Measurements from ENCODE around the gene STAT5A. TPM values are rescaled to one million over a fixed set of nuclear protein-coding genes. Genes with fewer than 3 reads are reported as not detected.
"Not testable (repeated sequence)": the region's sequence is repeated elsewhere in the genome, so short reads cannot be mapped to it uniquely, and the experiment has no call there.

STAT5A gene
- total and polyA plus RNA-seq, 7 donors, result 8.1 to 31.5 (median 17.3) TPM

DNA sequence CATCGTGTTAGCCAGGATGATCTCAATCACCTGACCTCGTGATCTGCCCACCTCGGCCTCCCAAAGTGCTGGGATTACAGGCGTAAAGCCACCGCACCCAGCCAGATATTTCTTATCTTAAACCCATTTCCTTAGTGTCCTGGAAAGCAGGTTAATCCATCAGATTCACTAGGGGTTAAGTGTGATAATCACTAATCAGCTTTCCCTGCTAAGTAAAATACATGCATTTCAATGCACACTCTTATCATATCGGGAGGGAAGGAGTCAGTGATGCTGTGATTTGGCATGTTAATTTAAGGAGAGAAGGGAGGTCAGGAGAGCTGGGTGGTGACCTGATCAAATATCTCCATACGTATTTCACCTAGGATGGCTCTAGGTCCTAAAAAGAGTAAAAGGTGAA lies 70.8 kb downstream of the STAT5A start:
- TF ChIP-seq, protein P1, sequence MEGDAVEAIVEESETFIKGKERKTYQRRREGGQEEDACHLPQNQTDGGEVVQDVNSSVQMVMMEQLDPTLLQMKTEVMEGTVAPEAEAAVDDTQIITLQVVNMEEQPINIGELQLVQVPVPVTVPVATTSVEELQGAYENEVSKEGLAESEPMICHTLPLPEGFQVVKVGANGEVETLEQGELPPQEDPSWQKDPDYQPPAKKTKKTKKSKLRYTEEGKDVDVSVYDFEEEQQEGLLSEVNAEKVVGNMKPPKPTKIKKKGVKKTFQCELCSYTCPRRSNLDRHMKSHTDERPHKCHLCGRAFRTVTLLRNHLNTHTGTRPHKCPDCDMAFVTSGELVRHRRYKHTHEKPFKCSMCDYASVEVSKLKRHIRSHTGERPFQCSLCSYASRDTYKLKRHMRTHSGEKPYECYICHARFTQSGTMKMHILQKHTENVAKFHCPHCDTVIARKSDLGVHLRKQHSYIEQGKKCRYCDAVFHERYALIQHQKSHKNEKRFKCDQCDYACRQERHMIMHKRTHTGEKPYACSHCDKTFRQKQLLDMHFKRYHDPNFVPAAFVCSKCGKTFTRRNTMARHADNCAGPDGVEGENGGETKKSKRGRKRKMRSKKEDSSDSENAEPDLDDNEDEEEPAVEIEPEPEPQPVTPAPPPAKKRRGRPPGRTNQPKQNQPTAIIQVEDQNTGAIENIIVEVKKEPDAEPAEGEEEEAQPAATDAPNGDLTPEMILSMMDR (IDR thresholded peaks at IDR 0.05), result no peak
- Histone ChIP-seq H3K9me3 (no peaks in the 10 kb centered on the region), H3K4me3 (no peak overlapping the region), H3K4me1 (peaks cover 66% of the 10 kb centered on the region), H3K27me3 (ENCODE audit: insufficient read depth in 3 of 3, low read length in 2 of 3) (no peaks in the 10 kb centered on the region), H3K36me3 (ENCODE audit: insufficient read depth in 1 of 2, low read depth in 1 of 2) (no peaks in the 10 kb centered on the region), H3K27ac (no peak overlapping the region)
- 84 to 92% (median 92%) methylated on average over 7 of the region's 7 CpGs for WGBS, 3 donors
- DNase-seq, result no peak
- no peak for ATAC-seq
- intact Hi-C loops (cut with DNase I), result no loop called here

DNA sequence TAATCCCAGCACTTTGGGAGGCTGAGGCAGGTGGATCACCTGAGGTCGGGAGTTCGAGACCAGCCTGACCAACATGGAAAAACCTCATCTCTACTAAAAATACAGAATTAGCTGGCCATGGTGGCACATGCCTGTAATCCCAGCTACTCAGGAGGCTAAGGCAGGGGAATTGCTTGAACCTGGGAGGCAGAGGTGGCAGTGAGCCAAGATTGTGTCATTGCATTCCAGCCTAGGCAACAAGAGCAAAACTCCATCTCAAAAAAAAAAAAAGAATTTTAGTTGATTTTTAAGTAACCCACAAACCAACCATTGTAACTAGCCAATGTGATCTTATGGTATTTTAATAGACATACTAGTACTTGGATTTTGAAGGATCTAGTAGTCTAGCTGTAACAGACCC lies 72.1 kb downstream of the STAT5A start:
- ATAC-seq; H3K4me3 ChIP-seq; H3K36me3 ChIP-seq (ENCODE audit: insufficient read depth in 1 of 2, low read depth in 1 of 2); intact Hi-C loops (cut with DNase I); H3K27me3 ChIP-seq (ENCODE audit: insufficient read depth in 3 of 3, low read length in 2 of 3); H3K9me3 ChIP-seq: not testable (repeated sequence)
- H3K4me1 ChIP-seq, result peaks cover 71% of the 10 kb centered on the region
- H3K27ac ChIP-seq, result peak overlapping the region; percentile 23
- peak; percentile 36 to 61 for DNase-seq
- WGBS, 3 donors, result 87 to 100% (median 92%) methylated on average over 2 of the region's 2 CpGs

Other genes with a start within 250 kb of the STAT5A start
- 1 to 10 TPM in 2 of 4 donors, under 1 TPM in 2; 0.56 to 1.2 (median 0.82) TPM for gene C17orf113, start 237.9 kb upstream of the STAT5A start, total RNA-seq
- under 1 TPM; 0.08 to 0.22 (median 0.12) TPM for gene C17orf113, start 237.9 kb upstream of the STAT5A start, polyA plus RNA-seq
- 1 to 10 TPM in 3 of 4 donors, under 1 TPM in 1; 0.50 to 9.2 (median 1.1) TPM for gene ZNF385C, start 190.0 kb upstream of the STAT5A start, total RNA-seq
- under 1 TPM; 0.22 to 0.36 (median 0.32) TPM for gene ZNF385C, start 190.0 kb upstream of the STAT5A start, polyA plus RNA-seq
- gene DHX58, start 175.8 kb upstream of the STAT5A start, total RNA-seq, result 1 to 10 TPM; 2.0 to 4.2 (median 3.1) TPM
- 1 to 10 TPM; 1.3 to 2.8 (median 2.0) TPM for gene DHX58, start 175.8 kb upstream of the STAT5A start, polyA plus RNA-seq
- gene KAT2A, start 167.1 kb upstream of the STAT5A start, total RNA-seq, result 10 to 100 TPM; 12.3 to 35.3 (median 20.0) TPM
- gene KAT2A, start 167.1 kb upstream of the STAT5A start, polyA plus RNA-seq, result 10 to 100 TPM; 20.9 to 23.5 (median 21.2) TPM
- gene HSPB9, start 165.7 kb upstream of the STAT5A start, total RNA-seq, result under 1 TPM in 1 of 4 donors, not detected in 3; 0.43 TPM
- under 1 TPM in 2 of 3 donors, not detected in 1; 0.03 to 0.53 TPM for gene HSPB9, start 165.7 kb upstream of the STAT5A start, polyA plus RNA-seq
- gene RAB5C, start 133.5 kb upstream of the STAT5A start, total RNA-seq, result 10 to 100 TPM; 27.3 to 43.2 (median 38.7) TPM
- 10 to 100 TPM; 41.5 to 70.9 (median 60.0) TPM for gene RAB5C, start 133.5 kb upstream of the STAT5A start, polyA plus RNA-seq
- under 1 TPM in 3 of 4 donors, not detected in 1; 0.08 to 0.17 (median 0.11) TPM for gene KCNH4, start 107.4 kb upstream of the STAT5A start, total RNA-seq
- gene KCNH4, start 107.4 kb upstream of the STAT5A start, polyA plus RNA-seq, result under 1 TPM in 2 of 3 donors, not detected in 1; 0.01 to 0.03 TPM
- not detected for gene HCRT, start 103.0 kb upstream of the STAT5A start, total RNA-seq
- not detected for gene HCRT, start 103.0 kb upstream of the STAT5A start, polyA plus RNA-seq
- 1 to 10 TPM; 4.7 to 9.4 (median 7.0) TPM for gene GHDC, start 94.0 kb upstream of the STAT5A start, total RNA-seq
- 10 to 100 TPM in 1 of 3 donors, 1 to 10 TPM in 2; 6.8 to 11.5 (median 8.8) TPM for gene GHDC, start 94.0 kb upstream of the STAT5A start, polyA plus RNA-seq
- gene STAT5B, start 12.1 kb upstream of the STAT5A start, total RNA-seq, result 10 to 100 TPM; 68.8 to 90.1 (median 81.6) TPM
- gene STAT5B, start 12.1 kb upstream of the STAT5A start, polyA plus RNA-seq, result 10 to 100 TPM; 15.9 to 61.3 (median 40.2) TPM
- gene STAT3, start 99.9 kb downstream of the STAT5A start, total RNA-seq, result 100 to 1,000 TPM in 3 of 4 donors, 10 to 100 TPM in 1; 67.3 to 279 (median 220) TPM
- gene STAT3, start 99.9 kb downstream of the STAT5A start, polyA plus RNA-seq, result 100 to 1,000 TPM in 1 of 3 donors, 10 to 100 TPM in 2; 95.6 to 111 (median 97.8) TPM
- 100 to 1,000 TPM; 109 to 151 (median 128) TPM for gene CAVIN1, start 134.8 kb downstream of the STAT5A start, total RNA-seq
- 10 to 100 TPM; 69.5 to 92.6 (median 92.0) TPM for gene CAVIN1, start 134.8 kb downstream of the STAT5A start, polyA plus RNA-seq
- gene ATP6V0A1, start 170.4 kb downstream of the STAT5A start, total RNA-seq, result 100 to 1,000 TPM in 2 of 4 donors, 10 to 100 TPM in 2; 41.1 to 116 (median 89.6) TPM
- 10 to 100 TPM; 51.7 to 62.7 (median 61.0) TPM for gene ATP6V0A1, start 170.4 kb downstream of the STAT5A start, polyA plus RNA-seq
- gene NAGLU, start 247.7 kb downstream of the STAT5A start, total RNA-seq, result 10 to 100 TPM in 3 of 4 donors, 1 to 10 TPM in 1; 9.1 to 17.8 (median 11.7) TPM
- 10 to 100 TPM; 16.0 to 18.1 (median 17.5) TPM for gene NAGLU, start 247.7 kb downstream of the STAT5A start, polyA plus RNA-seq